Loucy (cell line): ENCODE data around the gene PTPRN2.

Source experiments
- H2AFZ ChIP-seq: fragments of 200-600 bp; sonication (generic); 2 replicates; pipeline ENCODE4 v1.6.0; 2016; ENCODE audit warnings: antibody characterized with exemption, mild to moderate bottlenecking, low read length, moderate library complexity
- H3F3A ChIP-seq: fragments of 200-600 bp; 2 replicates; pipeline ENCODE4 v1.6.0; 2016; ENCODE audit warnings: antibody characterized with exemption, low read depth, mild to moderate bottlenecking
- H3K27me3 ChIP-seq: fragments of 200-600 bp; sonication (generic); 2 replicates; pipeline ENCODE4 v1.6.1; 2014; ENCODE audit warnings: low read length, mild to moderate bottlenecking; ENCODE audit not compliant: insufficient read depth, poor library complexity, severe bottlenecking
- H3K36me3 ChIP-seq: fragments of 200-600 bp; sonication (generic); 2 replicates; pipeline ENCODE4 v1.6.1; 2016; ENCODE audit warnings: low read length; ENCODE audit not compliant: insufficient read depth
- H3K4me1 ChIP-seq: fragments of 200-600 bp; sonication (generic); 2 replicates; pipeline ENCODE4 v1.5.1; 2014; ENCODE audit warnings: low read length, mild to moderate bottlenecking; ENCODE audit not compliant: insufficient read depth, poor library complexity, severe bottlenecking
- H3K4me2 ChIP-seq: fragments of 200-600 bp; sonication (generic); 2 replicates; pipeline ENCODE4 v1.6.0; 2014; ENCODE audit warnings: antibody characterized with exemption, low read length, low read depth, mild to moderate bottlenecking; ENCODE audit not compliant: poor library complexity, severe bottlenecking
- H3K4me3 ChIP-seq: fragments of 200-600 bp; sonication (generic); 2 replicates; pipeline ENCODE4 v1.5.1; 2014; ENCODE audit warnings: low read length, mild to moderate bottlenecking, mixed read lengths; ENCODE audit not compliant: poor library complexity, severe bottlenecking
- H3K79me2 ChIP-seq: fragments of 200-600 bp; sonication (generic); 2 replicates; pipeline ENCODE4 v1.6.1; 2014; ENCODE audit warnings: low read length; ENCODE audit not compliant: insufficient read depth
- H3K9ac ChIP-seq: fragments of 200-600 bp; sonication (generic); 2 replicates; pipeline ENCODE4 v1.6.0; 2014; ENCODE audit warnings: mild to moderate bottlenecking, low read depth, low read length, moderate library complexity; ENCODE audit not compliant: poor library complexity, severe bottlenecking
- H3K9me2 ChIP-seq: fragments of 200-600 bp; sonication (generic); replicated peaks from 2 replicates; pipeline ENCODE4 v1.6.1; 2016; ENCODE audit warnings: low read depth, low read length, mixed read lengths
- H3K9me3 ChIP-seq: fragments of 200-600 bp; sonication (generic); 2 replicates; pipeline ENCODE4 v1.6.1; 2014; ENCODE audit warnings: mild to moderate bottlenecking, antibody characterized with exemption, low read length, low read depth; ENCODE audit not compliant: insufficient read depth
- H4K20me1 ChIP-seq: fragments of 200-600 bp; sonication (generic); 2 replicates; pipeline ENCODE4 v1.6.0; 2014; ENCODE audit warnings: antibody characterized with exemption, low read length, mild to moderate bottlenecking; ENCODE audit not compliant: insufficient read depth, poor library complexity, severe bottlenecking
- EZH2phosphoT487 ChIP-seq: fragments of 200-600 bp; IDR thresholded peaks from 2 replicates; pipeline ENCODE4 v1.6.1; 2018; ENCODE audit warnings: antibody characterized with exemption, mild to moderate bottlenecking, moderate library complexity, borderline replicate concordance
- TF ChIP-seq, protein P1 (sequence below): fragments of 200-600 bp; sonication (generic); conservative IDR thresholded peaks from 2 replicates; pipeline ENCODE4 v1.5.1; 2014; ENCODE audit warnings: mild to moderate bottlenecking, antibody characterized with exemption, low read length

PTPRN2 gene

DNA sequence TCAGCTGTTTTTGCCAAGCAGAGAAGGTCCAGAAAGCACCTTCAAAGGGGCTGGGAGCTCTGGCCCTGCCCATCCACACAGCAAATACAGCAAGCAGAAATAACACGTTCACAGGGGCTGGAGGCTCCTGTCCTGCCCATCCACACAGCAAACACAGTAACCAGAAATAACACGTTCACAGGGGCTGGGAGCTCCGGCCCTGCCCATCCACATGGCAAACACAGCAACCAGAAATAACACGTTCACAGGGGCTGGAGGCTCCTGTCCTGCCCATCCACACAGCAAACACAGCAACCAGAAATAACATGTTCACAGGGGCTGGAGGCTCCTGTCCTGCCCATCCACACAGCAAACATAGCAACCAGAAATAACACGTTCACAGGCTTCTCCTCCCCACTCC, 558.1 kb downstream of the PTPRN2 start:
- no peak overlapping the region for H3K4me2 ChIP-seq
- no peaks in the 10 kb centered on the region for H3K9me2 ChIP-seq
- peaks cover 15% of the 10 kb centered on the region; the same call in 1 of the 2 replicates for H3K9me3 ChIP-seq

DNA sequence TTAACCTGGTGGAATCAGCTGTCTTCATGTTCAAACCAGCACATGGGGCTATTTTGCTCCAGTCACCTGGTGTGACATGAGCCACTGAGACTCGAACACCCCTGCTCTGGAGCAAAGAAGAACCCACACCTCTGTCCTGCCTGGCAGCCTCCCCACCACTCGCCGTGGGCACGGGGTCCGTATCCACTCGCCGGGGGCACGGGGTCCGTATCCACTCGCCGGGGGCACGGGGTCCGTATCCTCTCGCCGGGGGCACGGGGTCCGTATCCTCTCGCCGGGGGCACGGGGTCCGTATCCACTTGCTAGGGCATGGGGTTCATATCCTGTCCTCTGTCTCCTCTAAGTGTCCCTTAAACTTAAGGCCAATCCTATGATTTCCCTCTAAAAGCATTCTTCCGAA, 558.7 kb downstream of the PTPRN2 start:
- Histone ChIP-seq H3K79me2 (no peaks in the 10 kb centered on the region), H3K9me3 (peaks cover 15% of the 10 kb centered on the region; the same call in 1 of the 2 replicates), H3F3A (no peaks in the 10 kb centered on the region), H3K9me2 (no peaks in the 10 kb centered on the region), H3K36me3 (no peaks in the 10 kb centered on the region), H3K4me1 (no peaks in the 10 kb centered on the region), H3K4me2 (no peak overlapping the region), H3K4me3 (no peak overlapping the region), H4K20me1 (no peaks in the 10 kb centered on the region), H2AFZ (no peak overlapping the region), H3K27me3 (no peaks in the 10 kb centered on the region), H3K9ac (no peak overlapping the region)
- TF ChIP-seq, protein P1, sequence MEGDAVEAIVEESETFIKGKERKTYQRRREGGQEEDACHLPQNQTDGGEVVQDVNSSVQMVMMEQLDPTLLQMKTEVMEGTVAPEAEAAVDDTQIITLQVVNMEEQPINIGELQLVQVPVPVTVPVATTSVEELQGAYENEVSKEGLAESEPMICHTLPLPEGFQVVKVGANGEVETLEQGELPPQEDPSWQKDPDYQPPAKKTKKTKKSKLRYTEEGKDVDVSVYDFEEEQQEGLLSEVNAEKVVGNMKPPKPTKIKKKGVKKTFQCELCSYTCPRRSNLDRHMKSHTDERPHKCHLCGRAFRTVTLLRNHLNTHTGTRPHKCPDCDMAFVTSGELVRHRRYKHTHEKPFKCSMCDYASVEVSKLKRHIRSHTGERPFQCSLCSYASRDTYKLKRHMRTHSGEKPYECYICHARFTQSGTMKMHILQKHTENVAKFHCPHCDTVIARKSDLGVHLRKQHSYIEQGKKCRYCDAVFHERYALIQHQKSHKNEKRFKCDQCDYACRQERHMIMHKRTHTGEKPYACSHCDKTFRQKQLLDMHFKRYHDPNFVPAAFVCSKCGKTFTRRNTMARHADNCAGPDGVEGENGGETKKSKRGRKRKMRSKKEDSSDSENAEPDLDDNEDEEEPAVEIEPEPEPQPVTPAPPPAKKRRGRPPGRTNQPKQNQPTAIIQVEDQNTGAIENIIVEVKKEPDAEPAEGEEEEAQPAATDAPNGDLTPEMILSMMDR: no peak
- TF ChIP-seq EZH2phosphoT487: no peak

More for the DNA sequence above, 558.1 kb downstream of the PTPRN2 start:
- no peaks in the 10 kb centered on the region for H3F3A ChIP-seq
- H4K20me1 ChIP-seq: no peaks in the 10 kb centered on the region
- no peaks in the 10 kb centered on the region for H3K79me2 ChIP-seq
- H3K9ac ChIP-seq: no peak overlapping the region
- no peaks in the 10 kb centered on the region for H3K4me1 ChIP-seq
- H3K36me3 ChIP-seq: no peaks in the 10 kb centered on the region
- no peak overlapping the region for H2AFZ ChIP-seq
- H3K27me3 ChIP-seq: no peaks in the 10 kb centered on the region
- no peak overlapping the region for H3K4me3 ChIP-seq
- no peak for TF ChIP-seq EZH2phosphoT487
- TF ChIP-seq, protein P1: no peak

DNA sequence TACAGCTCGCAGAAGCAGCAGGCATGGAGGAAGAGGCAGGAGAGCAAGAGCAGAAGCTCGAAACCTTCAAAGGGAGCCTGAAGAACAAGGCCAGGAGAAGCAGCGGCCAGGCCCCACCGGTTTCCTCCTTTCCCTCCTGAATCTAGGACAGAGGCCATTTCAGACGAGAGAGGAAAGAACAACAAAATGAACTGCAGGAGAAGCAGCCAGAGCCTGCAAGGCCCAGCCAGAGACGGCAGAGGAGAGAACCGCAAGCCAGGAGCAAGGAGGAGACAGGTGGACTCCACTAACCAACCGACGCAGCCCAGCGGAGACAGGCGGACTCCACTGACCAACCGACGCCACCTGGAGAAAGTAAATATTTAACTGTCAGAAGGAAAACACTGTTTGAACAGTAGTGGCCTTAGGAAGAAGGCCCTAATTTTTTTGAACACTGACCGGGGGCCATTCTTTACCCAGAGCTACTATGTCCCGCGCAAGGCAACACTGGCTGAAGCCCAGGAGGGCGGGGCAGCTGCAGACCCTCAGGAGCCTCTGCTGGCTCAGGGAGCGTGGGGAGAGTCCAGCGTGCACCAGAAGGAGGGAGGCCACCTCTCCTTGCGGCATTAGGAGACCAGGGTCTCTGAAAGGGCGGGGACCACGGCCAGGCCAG, 559.2 kb downstream of the PTPRN2 start:
- Histone ChIP-seq H3K4me1 (no peaks in the 10 kb centered on the region), H2AFZ (no peak overlapping the region), H3K4me2 (no peak overlapping the region), H3K9me3 (peaks cover 12% of the 10 kb centered on the region; the same call in 1 of the 2 replicates), H3K27me3 (no peaks in the 10 kb centered on the region), H3K9me2 (no peaks in the 10 kb centered on the region), H4K20me1 (no peaks in the 10 kb centered on the region), H3K79me2 (no peaks in the 10 kb centered on the region), H3F3A (no peaks in the 10 kb centered on the region), H3K9ac (no peak overlapping the region), H3K4me3 (no peak overlapping the region), H3K36me3 (no peaks in the 10 kb centered on the region)
- TF ChIP-seq EZH2phosphoT487: no peak
- TF ChIP-seq, protein P1: no peak
